Pulmonary artery endothelial cell (primary cell): ENCODE results near the gene OSBP2. TPM values are rescaled to one million over a fixed set of nuclear protein-coding genes. Genes with fewer than 3 reads are reported as not detected.
A peak's percentile ranks its signal among the peaks of the same experiment; 100 is the strongest.

Source experiments
- DNase-seq: peaks from one replicate; pipeline ENCODE4 v3.0.0-alpha.2; 2011; ENCODE audit warnings: low read depth, low spot score
- total RNA-seq: library from RNA; depleted of rRNA; stranded (reverse); fragments of >200 nt; gene quantifications from 2 replicates; pipeline ENCODE4 v1.2.3, GENCODE V29; 2014

OSBP2 gene
- total RNA-seq, 1 donor from 2014 or later: 7.3 TPM

- DNase-seq: no peak
Observed at GRCh38 chr22:30803679-30804078, 109.0 kb downstream of the OSBP2 start.

- no peak for DNase-seq
Observed at GRCh38 chr22:30804626-30805025, 110.0 kb downstream of the OSBP2 start.

GRCh38 chr22:30806391-30806861, 111.8 kb downstream of the OSBP2 start:
- peak; percentile 30 for DNase-seq

GRCh38 chr22:30809086-30809485, 114.4 kb downstream of the OSBP2 start:
- DNase-seq: no peak

- no peak for DNase-seq
Observed at GRCh38 chr22:30810105-30810504, 115.4 kb downstream of the OSBP2 start.

GRCh38 chr22:30813936-30814335, 119.3 kb downstream of the OSBP2 start:
- no peak for DNase-seq

GRCh38 chr22:30816413-30816812, 121.7 kb downstream of the OSBP2 start:
- no peak for DNase-seq

- no peak for DNase-seq
Observed at GRCh38 chr22:30821381-30821780, 126.7 kb downstream of the OSBP2 start.

GRCh38 chr22:30821863-30822215, 127.2 kb downstream of the OSBP2 start:
- no peak for DNase-seq

- DNase-seq: no peak
Observed at GRCh38 chr22:30822216-30823014, 127.7 kb downstream of the OSBP2 start.

GRCh38 chr22:30823015-30823370, 128.3 kb downstream of the OSBP2 start:
- DNase-seq: no peak

GRCh38 chr22:30824096-30824495, 129.4 kb downstream of the OSBP2 start:
- DNase-seq: no peak

- DNase-seq: no peak
Observed at GRCh38 chr22:30824711-30825110, 130.0 kb downstream of the OSBP2 start.

- no peak for DNase-seq
Observed at GRCh38 chr22:30825711-30826505, 131.2 kb downstream of the OSBP2 start.

GRCh38 chr22:30826670-30827355, 132.1 kb downstream of the OSBP2 start:
- no peak for DNase-seq

GRCh38 chr22:30827646-30828045, 133.0 kb downstream of the OSBP2 start:
- DNase-seq: no peak

GRCh38 chr22:30828187-30829155, 133.8 kb downstream of the OSBP2 start:
- no peak for DNase-seq

- DNase-seq: peak; percentile 59
Observed at GRCh38 chr22:30829901-30830550, 135.4 kb downstream of the OSBP2 start.

- peak; percentile 92 for DNase-seq
Observed at GRCh38 chr22:30830907-30831306, 136.2 kb downstream of the OSBP2 start.

GRCh38 chr22:30832407-30832987, 137.8 kb downstream of the OSBP2 start:
- DNase-seq: no peak
